ENCODE measurements around the gene SLC9A3.

SLC9A3 gene

GRCh38 chr5:554284-554988 is 30.2 kb upstream of the SLC9A3 start:
- DNase-seq: no peak

GRCh38 chr5:553874-554273 is 29.6 kb upstream of the SLC9A3 start:
- no peak for DNase-seq

DNA sequence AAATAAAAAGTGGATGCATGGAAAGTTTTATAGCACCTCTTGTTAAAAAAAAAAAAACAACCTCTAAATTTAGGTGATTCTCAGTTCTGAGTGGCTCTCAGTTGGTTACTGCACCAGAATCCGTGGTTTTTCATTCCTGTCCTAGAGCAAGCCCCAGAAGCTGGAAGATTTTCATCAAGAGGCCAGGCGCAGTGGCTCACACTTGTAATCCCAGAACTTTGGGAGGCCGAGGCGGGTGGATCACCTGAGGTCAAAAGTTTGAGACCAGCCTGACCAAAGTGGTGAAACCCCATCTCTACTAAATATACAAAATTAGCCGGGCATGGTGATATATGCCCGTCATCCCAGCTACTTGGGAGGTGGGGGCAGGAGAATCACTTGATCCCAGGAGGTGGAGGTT is 27.2 kb upstream of the SLC9A3 start:
- no peak for DNase-seq

DNA sequence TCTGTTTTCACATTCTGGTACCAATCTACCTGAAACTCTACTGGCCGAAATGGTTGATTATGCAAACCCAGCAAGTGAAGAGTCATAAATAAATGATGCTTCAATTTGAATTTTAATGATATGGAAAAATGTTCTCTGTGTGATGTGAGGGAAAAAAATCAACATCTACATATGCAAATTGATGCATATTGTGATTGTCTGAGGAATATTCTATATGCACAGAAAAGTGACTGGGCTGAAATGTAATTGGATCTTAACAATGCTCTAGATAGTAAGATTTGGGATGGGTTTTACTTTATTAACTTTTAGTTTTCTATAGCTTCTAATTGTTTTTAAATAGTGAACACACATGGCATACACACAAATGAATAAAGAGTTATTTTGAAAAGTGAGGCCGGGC is 25.0 kb upstream of the SLC9A3 start:
- DNase-seq: no peak

DNA sequence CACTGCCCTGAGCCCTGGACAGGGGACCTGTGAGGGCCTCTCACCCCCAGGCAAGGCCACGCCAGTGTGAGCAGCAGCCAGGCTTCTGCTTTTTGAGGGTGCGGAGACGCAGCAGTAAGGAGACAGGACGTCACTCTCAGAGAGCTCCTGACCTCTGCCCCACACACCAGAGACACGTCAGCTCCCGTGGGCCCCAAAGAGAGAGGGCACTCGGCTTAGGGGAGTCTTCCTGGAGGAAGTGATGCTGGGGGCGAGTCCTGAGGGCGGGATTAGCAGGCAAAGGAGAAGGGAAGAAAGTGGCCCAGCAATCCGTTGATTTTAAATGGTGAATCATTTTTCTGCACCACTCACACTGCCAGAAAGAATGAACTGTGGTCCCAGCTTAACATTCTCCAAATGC is 24.0 kb upstream of the SLC9A3 start:
- no peak for DNase-seq

GRCh38 chr5:547086-547924 is 23.1 kb upstream of the SLC9A3 start:
- no peak for DNase-seq

- no peak for DNase-seq
Observed at GRCh38 chr5:546376-546908, 22.2 kb upstream of the SLC9A3 start.

DNA sequence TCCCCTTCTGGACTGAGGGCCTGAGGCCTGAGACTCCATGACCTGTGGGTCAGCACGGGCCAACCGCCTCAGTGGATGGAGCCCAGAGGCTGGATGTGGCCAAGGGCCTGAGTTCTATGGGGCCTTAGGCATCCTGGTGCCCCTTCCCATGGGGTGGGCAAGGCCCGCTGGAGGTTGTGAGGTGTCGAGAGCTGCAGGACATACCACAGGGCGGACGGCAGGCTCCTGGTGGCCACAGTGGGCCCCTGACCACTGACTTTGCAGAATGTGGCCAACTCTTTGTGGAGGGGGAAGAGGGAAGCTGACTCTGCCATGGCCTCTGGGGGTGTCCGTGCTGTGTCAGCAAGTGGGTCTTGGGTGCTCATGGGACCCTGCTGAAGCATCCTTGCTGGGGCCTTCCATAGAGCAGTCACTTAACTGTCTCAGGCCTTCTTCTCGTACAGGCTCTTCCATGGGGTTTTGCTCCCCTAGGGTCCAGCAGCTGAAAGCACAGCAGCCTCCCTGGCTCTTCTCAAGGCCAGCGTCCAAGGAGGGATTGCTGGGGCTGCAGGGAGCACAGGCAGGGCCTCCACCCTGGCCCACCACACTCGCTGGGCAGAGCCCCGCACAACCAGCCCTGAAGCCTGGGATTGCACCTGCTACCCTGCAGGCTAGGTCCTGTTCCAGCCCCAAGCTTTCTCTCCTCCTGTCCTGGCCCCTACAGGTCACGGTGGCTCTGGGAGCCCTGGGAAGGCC is 21.6 kb upstream of the SLC9A3 start:
- DNase-seq: no peak

DNA sequence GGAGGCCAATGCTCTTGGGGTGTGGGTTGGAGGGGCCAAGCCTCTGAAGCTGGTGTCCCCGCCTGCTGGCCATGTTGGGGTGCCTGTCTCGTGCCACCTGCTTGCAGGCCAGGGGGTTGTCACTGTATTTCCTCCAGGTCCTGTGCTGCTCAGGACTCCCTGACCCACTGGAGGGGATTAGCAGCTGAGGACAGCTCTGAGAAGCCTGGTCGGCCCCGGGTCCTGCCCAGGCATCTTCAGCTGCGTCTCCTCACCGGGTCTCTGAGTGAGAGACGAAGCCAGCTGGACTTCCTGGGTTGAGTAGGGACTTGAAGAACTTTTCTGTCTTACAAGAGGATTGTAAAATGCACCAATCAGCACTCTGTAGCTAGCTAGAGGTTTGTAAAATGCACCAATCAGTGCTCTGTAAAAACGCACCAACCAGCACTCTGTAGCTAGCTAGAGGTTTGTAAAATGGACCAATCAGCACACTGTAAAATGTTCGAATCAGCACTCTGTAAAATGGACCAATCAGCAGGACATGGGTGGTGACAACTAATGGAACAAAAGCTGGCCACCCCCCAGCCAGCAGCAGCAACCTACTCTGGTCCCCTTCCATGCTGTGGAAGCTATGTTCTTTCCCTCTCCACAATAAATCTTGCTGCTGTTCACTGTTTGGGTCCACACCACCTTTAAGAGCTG is 20.6 kb upstream of the SLC9A3 start:
- no peak for DNase-seq

GRCh38 chr5:543755-544674 is 19.8 kb upstream of the SLC9A3 start:
- no peak for DNase-seq

DNA sequence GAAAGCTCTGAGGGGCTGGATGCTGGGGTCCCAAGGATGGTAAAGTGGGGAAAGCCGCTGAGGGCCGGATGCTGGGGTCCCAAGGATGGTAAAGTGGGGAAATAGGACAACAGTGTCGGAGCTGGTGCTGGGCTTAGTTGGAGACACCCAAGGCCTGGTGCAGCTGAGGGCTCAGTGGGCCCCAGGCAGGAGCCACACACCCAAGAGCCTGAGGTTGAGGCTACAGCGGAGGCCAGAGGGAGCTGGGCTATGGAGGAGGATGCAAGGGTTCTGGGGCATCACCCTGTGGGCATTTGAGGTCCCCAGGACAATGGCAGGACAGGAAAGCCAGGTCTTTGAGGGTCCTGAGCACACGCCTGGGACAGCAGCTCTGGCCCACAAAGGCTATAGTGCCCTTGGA is 19.1 kb upstream of the SLC9A3 start:
- no peak for DNase-seq

GRCh38 chr5:542319-543311 is 18.4 kb upstream of the SLC9A3 start:
- DNase-seq: no peak

- no peak for DNase-seq
Observed at GRCh38 chr5:541539-542318, 17.5 kb upstream of the SLC9A3 start.

DNA sequence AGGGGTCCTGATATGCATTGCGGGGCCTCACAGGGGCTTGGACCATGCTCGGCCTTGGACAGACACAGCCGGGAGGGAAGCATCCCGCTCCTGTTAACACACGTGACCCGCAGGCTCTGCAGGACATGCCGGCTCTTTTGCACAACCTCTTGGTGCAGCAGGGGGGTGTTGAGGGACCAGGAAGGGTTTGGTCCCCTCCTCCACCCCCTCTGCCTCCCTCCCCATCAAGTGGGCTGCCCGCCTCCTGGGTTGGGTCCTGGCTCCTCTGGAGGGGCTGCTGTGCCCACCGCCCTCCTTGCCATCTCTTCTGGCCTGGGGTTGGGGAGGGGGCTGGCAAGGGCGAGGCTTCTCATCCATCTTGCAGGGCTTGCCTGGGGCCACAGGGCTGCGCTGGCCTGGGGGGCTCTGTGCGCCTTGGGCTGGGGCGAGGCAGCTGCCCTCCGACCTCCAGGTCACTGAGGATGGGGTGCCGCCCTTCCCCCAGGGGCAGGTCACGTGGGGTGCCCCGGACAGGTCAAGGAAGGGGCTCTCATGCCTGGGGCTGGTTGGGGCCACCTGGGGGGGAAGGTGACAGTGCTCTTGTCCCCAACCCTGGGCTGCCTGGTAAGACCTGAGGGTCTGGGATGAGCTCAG is 16.8 kb upstream of the SLC9A3 start:
- no peak for DNase-seq

- DNase-seq: no peak
Observed at GRCh38 chr5:540071-540905, 16.0 kb upstream of the SLC9A3 start.

DNA sequence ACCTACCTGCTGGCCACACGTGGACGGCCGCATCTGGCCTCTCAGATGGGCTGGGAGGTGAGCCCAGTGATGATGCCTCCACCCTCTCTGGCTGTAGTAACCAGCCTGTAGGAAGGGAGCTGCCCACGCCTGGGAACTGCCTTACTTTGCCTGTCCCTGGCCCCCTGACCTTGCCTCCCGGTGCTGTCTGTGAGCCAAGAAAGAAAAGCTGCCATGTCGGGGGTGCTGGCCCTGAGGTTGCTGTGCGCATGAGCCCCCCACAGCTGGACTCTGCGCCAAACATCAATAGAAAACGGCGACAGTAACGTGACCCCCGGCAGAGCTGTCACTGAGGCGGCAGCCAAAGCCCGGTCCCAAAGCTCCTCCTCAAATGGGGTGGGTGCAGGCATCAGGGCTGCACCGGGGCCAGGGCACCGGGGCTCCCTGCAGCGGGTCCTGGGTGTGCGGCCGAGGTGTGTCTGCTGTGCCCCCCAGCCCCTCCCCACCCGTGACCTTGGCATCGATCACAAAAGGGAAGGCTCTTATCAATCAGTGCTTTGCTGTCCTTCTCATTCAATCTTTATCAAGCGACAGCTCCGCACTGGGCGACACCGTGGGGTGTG is 15.3 kb upstream of the SLC9A3 start:
- DNase-seq: no peak

DNA sequence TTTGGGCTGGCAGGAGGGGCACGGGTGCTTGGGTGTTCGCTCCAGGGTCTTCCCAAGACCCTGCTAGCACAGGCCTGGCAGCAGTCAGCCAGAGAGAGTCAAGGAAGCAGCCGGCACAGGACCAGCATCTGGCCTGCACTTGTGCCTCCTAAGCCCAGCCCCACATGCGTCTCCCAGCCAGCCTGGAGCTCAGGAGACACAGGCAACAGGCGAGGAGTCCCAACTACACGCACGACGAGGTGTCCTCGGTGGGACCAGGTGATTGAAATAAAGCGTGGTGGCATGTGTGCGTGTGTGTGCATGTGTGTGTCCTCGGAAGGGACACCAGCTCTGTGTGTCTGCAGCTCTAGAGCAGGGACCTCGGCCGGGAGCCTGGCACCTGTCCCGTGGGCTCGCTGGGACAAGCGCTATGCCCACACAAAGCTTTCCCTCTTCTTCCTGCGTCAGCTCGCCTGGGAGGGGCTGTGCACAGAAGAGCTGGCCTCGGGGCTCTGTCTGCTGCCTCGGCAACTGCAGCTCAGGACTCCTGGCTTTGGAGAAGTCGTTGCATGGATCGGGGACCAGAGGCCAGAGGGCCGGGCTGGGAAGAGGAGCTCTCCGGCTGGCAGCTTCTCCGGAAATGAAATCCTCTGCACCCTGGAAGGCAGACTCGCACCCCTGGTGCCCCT is 14.7 kb upstream of the SLC9A3 start:
- no peak for DNase-seq
